ENCODE results near the gene RIMKLA. TPM values are rescaled to one million over a fixed set of nuclear protein-coding genes. Genes with fewer than 3 reads are reported as not detected.
A peak's percentile ranks its signal among the peaks of the same experiment; 100 is the strongest.

Gene RIMKLA
- total and polyA plus RNA-seq, 4 donors: 0.71 to 8.9 (median 1.4) TPM

- no peak for TF ChIP-seq CTCF (IDR thresholded peaks at IDR 0.05; ENCODE audit: control extremely low read depth, extremely low read depth)
- no peak overlapping the region for H3K27ac ChIP-seq (ENCODE audit: low read depth in 1 of 2, low read length in 1 of 2)
- WGBS, 2 donors: 84 to 86% methylated on average over 5 of the region's 5 CpGs
- peaks cover 0 to 43% (median 27%) of the 10 kb centered on the region in 5 donors for H3K4me1 ChIP-seq (ENCODE audit: control insufficient read depth in 5 of 5, insufficient read depth in 5 of 5, low read length in 5 of 5)
- H3K36me3 ChIP-seq (ENCODE audit: control insufficient read depth in 4 of 4, insufficient read depth in 4 of 4, low read length in 4 of 4): no peaks in the 10 kb centered on the region
- no peak overlapping the region for H3K4me3 ChIP-seq
- H3K27me3 ChIP-seq (ENCODE audit: control insufficient read depth in 3 of 3, insufficient read depth in 3 of 3, low read length in 2 of 3): no peaks in the 10 kb centered on the region
- H3K9me3 ChIP-seq (ENCODE audit: control insufficient read depth in 4 of 4, insufficient read depth in 3 of 4, low read length in 3 of 4): no peaks in the 10 kb centered on the region
- no peak for ATAC-seq (ENCODE audit: insufficient read depth, low FRiP score)
- DNase-seq: peak; percentile 66 to 89 (median 81)
- H3K9ac ChIP-seq (ENCODE audit: insufficient read depth in 1 of 2, low read length in 2 of 2): no peak overlapping the region
These were observed 38.7 kb downstream of the RIMKLA start for GRCh38 chr1:42419126-42419821.

- Histone ChIP-seq H3K9ac (ENCODE audit: insufficient read depth in 1 of 2, low read length in 2 of 2) (no peak overlapping the region), H3K36me3 (ENCODE audit: control insufficient read depth in 4 of 4, insufficient read depth in 4 of 4, low read length in 4 of 4) (no peaks in the 10 kb centered on the region), H3K27ac (ENCODE audit: low read depth in 1 of 2, low read length in 1 of 2) (no peak overlapping the region), H3K4me3 (no peak overlapping the region), H3K9me3 (ENCODE audit: control insufficient read depth in 4 of 4, insufficient read depth in 3 of 4, low read length in 3 of 4) (no peaks in the 10 kb centered on the region), H3K4me1 (ENCODE audit: control insufficient read depth in 5 of 5, insufficient read depth in 5 of 5, low read length in 5 of 5) (peaks cover 0 to 43% (median 27%) of the 10 kb centered on the region in 5 donors), H3K27me3 (ENCODE audit: control insufficient read depth in 3 of 3, insufficient read depth in 3 of 3, low read length in 2 of 3) (no peaks in the 10 kb centered on the region)
- 81 to 84% methylated on average over 7 of the region's 7 CpGs for WGBS, 2 donors
- TF ChIP-seq CTCF (IDR thresholded peaks at IDR 0.05; ENCODE audit: control extremely low read depth, extremely low read depth): no peak
- ATAC-seq (ENCODE audit: insufficient read depth, low FRiP score) (no peak), DNase-seq (peak in 2 of 3 donors; percentile 46 to 50)
These were observed 39.5 kb downstream of the RIMKLA start for GRCh38 chr1:42420121-42420520.

GRCh38 chr1:42420911-42421585 is 40.5 kb downstream of the RIMKLA start:
- Histone ChIP-seq H3K4me1 (ENCODE audit: control insufficient read depth in 5 of 5, insufficient read depth in 5 of 5, low read length in 5 of 5) (peaks cover 0 to 43% (median 27%) of the 10 kb centered on the region in 5 donors), H3K27ac (ENCODE audit: low read depth in 1 of 2, low read length in 1 of 2) (peak overlapping the region in 1 of 2 donors; percentile 17), H3K27me3 (ENCODE audit: control insufficient read depth in 3 of 3, insufficient read depth in 3 of 3, low read length in 2 of 3) (no peaks in the 10 kb centered on the region), H3K9ac (ENCODE audit: insufficient read depth in 1 of 2, low read length in 2 of 2) (no peak overlapping the region), H3K4me3 (no peak overlapping the region), H3K36me3 (ENCODE audit: control insufficient read depth in 4 of 4, insufficient read depth in 4 of 4, low read length in 4 of 4) (no peaks in the 10 kb centered on the region), H3K9me3 (ENCODE audit: control insufficient read depth in 4 of 4, insufficient read depth in 3 of 4, low read length in 3 of 4) (no peaks in the 10 kb centered on the region)
- ATAC-seq (ENCODE audit: insufficient read depth, low FRiP score) (no peak), DNase-seq (peak; percentile 95 to 98 (median 98))
- TF ChIP-seq CTCF (IDR thresholded peaks at IDR 0.05; ENCODE audit: control extremely low read depth, extremely low read depth): no peak
- WGBS, 2 donors: 34 to 37% methylated on average over 10 of the region's 10 CpGs

Measured in lung (tissue), 12 donors.